ENCODE measurements around the gene GLT1D1.
A peak's percentile ranks its signal among the peaks of the same experiment; 100 is the strongest.

Gene GLT1D1

DNA sequence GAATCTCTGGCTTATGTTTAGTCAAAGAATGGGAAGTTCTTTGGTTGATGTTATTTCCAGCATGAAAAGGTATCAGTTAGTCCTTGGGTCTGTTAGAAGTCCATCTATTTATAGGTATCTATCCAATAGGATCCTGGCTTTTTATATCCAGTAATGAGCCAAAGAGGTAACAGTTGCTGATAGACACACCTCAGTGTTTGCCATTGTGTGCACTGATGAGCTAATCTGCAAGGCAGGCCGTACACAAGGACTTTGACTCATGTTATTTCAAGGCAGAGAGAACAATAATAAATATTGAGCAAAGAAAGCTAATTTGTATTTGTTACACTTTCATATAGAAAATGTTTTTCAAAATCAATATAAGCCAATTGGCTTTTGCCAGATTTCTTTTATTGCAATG is 56.4 kb downstream of the GLT1D1 start:
- TF ChIP-seq GATA2 (IDR thresholded peaks at IDR 0.05; ENCODE audit: low read depth, low read length) (no peak), GATA3 (IDR thresholded peaks at IDR 0.05; ENCODE audit: low read depth, low read length) (no peak)

DNA sequence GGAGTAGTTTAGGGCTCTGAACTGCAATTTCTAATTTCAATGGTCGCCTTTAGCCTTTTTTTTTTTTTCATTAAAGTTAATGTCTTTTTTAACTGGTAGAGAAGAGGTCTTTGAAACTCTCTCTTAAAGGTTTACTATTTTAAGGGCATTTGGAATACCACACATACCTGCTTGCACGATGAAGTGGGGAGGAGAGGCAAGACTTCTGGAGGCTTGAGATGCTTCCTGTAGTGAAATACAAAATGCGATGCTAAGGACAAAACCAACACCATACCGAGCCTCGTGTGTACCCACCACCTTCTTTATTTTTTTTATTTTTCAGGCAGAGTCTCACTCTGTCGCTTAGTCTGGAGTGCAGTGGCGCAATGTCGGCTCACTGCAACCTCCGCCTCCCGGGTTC is 57.4 kb downstream of the GLT1D1 start:
- TF ChIP-seq GATA3 (IDR thresholded peaks at IDR 0.05; ENCODE audit: low read depth, low read length) (no peak), GATA2 (IDR thresholded peaks at IDR 0.05; ENCODE audit: low read depth, low read length) (no peak)

DNA sequence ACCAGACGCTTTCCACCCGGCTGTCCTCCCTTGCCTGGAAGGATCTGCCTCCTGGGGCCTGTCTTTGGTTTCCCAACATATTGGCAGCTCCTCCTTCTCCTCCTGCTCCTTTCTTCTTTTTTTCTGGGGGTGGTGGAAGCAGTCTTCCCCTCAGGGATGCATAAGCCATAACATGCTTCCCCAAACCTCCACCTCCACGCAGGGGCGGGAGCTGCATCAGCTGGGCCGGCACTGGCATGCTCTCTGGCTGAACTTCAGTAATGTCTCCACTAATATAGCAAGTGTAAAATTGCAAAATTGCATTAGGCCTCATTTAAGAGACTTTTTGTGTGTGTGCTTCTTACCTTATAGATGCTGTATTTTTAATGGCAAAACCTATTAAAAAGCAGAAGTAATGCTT is 58.6 kb downstream of the GLT1D1 start:
- no peak for TF ChIP-seq GATA3 (IDR thresholded peaks at IDR 0.05; ENCODE audit: low read depth, low read length)
- no peak for TF ChIP-seq GATA2 (IDR thresholded peaks at IDR 0.05; ENCODE audit: low read depth, low read length)

DNA sequence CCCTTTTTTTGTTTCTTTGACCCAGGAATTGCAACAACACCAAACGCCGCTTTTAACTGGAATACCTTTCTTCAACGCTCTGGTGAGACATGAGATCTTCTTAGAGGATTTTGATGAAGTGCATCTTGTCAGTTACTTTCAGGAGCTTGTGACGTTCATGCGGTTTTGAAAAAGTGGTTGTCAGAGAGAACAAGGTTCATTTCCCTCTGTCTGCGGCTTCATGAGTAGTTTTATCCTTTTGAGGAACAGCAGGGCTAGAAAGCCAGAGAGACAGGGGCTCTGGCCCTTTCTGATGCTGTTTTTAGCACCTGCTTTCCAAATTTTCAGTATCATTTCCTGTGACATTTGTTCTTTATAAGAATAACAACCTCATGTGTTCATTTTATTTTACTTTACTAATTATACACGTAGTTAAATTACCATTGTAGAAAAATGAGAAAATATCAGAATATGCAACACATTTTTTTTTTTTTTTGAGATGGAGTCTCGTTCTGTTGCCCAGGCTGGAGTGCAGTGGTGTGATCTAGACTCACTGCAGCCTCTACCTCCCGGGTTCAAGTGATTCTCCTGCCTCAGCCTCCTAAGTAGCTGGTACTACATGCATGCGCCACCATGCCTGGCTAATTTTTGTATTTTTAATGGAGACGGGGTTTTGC is 61.8 kb downstream of the GLT1D1 start:
- TF ChIP-seq GATA3 (IDR thresholded peaks at IDR 0.05; ENCODE audit: low read depth, low read length): no peak
- TF ChIP-seq GATA2 (IDR thresholded peaks at IDR 0.05; ENCODE audit: low read depth, low read length): no peak

DNA sequence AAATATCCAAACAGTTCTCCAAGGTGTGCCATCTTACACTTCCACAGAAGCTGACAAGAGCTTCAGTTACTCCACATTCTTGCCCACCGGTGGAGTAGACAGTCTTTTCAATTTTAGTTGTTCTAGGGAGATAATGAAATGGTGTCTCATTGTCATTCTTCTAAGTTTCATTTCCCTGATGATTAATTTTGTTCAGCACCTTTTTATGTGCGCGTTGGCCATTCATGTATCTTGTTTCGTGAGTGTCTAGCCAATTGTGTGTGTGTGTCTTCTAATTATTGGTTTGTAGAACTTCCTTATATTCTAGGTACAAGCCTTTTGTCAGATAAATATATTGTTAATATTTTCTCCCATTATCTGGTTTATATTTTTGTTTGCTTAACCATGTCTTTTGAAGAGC is 63.1 kb downstream of the GLT1D1 start:
- no peak for TF ChIP-seq GATA3 (IDR thresholded peaks at IDR 0.05; ENCODE audit: low read depth, low read length)
- TF ChIP-seq GATA2 (IDR thresholded peaks at IDR 0.05; ENCODE audit: low read depth, low read length): no peak

DNA sequence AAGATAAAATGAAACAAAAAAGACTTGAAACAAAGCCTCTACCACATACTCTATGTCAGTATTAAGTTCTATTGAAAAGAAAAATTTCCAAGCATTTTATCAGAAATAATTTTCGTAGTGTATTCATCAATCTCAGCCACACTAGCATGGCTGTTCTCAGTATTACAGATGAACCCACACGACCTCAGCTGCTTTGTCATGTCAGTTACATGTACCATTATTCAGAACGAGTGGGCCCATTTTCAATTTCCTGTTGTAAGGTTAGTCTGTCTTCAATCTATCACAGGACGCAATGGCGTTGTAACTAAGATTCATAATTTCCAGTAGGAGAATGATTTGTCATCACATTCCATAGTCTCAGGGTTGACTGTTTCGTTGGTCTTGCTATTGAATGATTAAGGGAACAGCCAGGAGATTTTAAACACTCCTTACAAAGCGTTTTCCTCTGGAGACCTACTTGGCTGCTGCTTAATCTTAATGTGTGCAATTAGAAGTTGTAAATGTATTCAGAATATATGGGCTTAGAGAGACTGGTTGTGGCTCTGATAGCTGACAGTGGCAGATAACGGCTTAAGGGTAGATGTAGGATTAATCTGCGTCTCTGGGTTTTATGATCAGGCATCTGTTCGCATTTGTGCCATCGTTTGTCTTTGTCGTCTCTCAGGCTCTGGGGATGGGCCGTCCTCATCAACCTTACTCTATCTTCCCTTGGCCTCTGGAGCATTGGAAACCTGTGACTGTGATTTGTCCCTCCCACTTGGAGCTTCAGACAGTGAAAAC is 65.4 kb downstream of the GLT1D1 start:
- TF ChIP-seq GATA3 (IDR thresholded peaks at IDR 0.05; ENCODE audit: low read depth, low read length): no peak
- TF ChIP-seq GATA2 (IDR thresholded peaks at IDR 0.05; ENCODE audit: low read depth, low read length): peak; percentile 60; the same call in 1 of the 2 replicates

DNA sequence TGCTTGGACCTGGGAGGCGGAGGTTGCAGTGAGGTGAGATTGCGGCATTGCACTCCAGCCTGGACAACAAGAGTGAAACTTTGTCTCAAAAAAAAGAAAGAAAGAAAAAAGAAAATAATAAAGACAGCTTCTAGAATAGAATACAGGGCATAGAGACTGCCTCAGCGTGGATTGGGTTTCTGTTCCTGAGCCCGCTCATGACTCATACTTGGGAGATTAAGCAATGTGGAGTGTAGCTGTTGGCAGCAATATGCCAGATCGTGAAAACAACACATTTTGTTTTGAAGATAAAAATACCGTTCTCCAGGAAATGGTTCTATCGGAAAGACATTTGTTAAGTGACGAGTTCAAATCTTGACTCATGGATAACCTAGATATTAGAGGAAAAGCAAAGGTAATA is 67.2 kb downstream of the GLT1D1 start:
- no peak for TF ChIP-seq GATA2 (IDR thresholded peaks at IDR 0.05; ENCODE audit: low read depth, low read length)
- TF ChIP-seq GATA3 (IDR thresholded peaks at IDR 0.05; ENCODE audit: low read depth, low read length): no peak

DNA sequence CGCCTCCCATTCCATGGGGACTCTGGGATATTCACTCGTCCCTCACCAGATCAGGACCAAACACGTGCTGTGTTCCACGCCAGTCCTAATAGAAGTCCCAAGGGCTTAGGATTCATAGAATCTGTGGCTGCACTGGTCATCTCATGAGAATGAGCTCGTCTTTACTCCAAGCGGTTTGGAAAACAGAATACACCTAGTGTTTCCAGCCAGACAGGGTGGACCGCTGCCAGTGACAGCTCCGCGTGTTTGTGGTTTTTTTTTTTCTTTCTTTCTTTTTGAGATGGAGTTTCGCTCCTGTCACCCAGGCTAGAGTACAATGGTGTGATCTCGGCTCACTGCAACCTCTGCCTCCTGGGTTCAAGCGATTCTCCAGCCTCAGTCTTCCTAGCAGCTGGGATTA is 75.1 kb downstream of the GLT1D1 start:
- no peak for TF ChIP-seq GATA3 (IDR thresholded peaks at IDR 0.05; ENCODE audit: low read depth, low read length)

DNA sequence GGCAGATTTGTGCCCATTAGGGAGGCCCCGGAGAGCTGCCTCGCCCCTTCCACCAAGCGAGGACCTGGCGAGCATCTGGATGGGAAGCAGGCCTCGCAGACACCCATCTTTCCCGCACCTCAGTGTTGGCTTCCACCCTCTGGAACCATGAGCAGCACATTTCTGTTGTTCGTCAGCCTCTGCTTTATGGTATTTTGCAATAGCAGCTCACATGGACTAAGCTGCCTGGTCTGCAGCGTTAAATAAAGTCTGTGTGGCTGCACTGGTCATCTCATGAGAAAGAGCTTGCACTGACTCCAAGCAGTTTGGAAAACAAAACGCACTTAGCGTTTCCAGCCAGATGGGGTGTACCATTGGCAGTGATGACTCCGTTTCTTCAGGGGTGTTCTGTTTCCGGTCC is 75.8 kb downstream of the GLT1D1 start:
- TF ChIP-seq GATA3 (IDR thresholded peaks at IDR 0.05; ENCODE audit: low read depth, low read length): no peak
- TF ChIP-seq GATA2 (IDR thresholded peaks at IDR 0.05; ENCODE audit: low read depth, low read length): no peak

DNA sequence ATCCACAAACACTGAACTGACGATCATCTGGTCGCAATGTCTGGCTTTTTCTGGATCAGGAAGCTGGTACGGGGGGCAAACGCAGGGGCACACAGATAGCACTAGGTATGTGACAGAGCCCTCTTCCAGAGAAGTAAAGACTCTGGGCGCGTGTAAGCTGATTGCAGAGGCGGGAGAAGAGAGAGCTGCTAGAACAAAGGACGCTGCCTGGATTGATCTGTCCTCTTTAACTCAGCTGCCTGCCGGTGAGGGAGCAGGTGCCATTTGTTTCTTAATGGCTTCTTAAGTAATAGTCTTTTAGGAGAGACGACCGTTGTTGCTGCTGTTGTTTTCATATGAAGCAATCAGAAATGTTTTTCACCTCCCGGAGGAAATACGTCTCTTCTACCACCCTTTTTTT is 77.3 kb downstream of the GLT1D1 start:
- TF ChIP-seq GATA2 (IDR thresholded peaks at IDR 0.05; ENCODE audit: low read depth, low read length): no peak
- TF ChIP-seq GATA3 (IDR thresholded peaks at IDR 0.05; ENCODE audit: low read depth, low read length): no peak

DNA sequence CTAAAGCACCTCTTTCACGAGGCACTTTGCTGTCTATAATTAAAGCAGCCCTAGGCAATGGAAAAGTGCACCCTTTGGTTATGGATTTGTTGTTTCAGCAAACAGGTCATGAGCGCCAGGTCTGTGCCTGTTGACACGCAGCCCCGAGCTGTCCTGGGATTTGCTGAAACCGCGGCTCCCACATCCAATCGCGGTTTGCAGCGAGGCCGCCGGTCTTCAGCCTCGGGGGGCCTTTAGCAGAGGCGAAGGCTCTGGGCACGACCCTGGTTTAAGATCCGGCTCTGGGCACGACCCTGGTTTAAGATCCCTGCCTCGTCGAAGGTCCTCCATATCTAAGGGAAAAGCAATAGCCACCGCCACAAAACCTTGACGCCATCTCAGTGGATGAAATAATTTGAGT is 79.2 kb downstream of the GLT1D1 start:
- no peak for TF ChIP-seq GATA3 (IDR thresholded peaks at IDR 0.05; ENCODE audit: low read depth, low read length)
- no peak for TF ChIP-seq GATA2 (IDR thresholded peaks at IDR 0.05; ENCODE audit: low read depth, low read length)

DNA sequence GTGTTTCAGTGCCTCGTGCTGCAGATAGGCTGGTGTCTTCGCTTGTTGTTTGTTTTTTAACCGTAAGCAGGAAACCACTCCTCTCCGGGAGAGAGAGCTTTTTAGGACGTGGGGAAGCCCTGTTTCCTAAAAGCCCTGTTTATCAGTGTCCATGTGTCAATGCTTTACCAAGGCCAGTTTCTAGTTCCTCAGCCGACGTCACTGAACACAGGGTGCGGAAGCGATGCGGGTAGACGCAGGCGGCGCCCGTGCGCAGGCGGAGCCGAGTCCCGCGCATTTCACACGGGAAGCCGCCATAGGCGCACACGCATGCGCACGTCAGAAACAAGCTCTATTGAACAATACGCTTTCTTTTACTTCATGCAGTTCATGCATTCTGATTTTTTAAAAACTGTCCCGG is 79.8 kb downstream of the GLT1D1 start:
- no peak for TF ChIP-seq GATA2 (IDR thresholded peaks at IDR 0.05; ENCODE audit: low read depth, low read length)

DNA sequence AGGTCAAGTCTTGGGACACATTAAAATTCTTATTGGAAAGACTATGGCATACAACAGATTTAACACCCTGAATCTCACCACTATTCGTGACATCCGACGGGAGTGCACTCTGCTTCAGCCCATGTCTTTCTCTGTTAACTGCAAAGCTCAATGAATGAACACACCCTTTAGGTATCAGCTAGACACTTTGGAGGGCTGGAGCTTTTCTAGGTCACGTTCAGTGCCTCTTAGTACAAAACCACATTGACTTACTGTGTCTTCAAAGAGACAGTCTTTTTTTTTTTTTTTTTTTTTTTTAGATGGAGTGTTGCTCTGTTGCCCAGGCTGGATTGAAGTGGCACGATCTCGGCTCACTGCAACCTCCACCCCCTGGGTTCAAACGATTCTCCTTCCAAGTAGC is 80.6 kb downstream of the GLT1D1 start:
- TF ChIP-seq GATA2 (IDR thresholded peaks at IDR 0.05; ENCODE audit: low read depth, low read length) (no peak), GATA3 (IDR thresholded peaks at IDR 0.05; ENCODE audit: low read depth, low read length) (no peak)

DNA sequence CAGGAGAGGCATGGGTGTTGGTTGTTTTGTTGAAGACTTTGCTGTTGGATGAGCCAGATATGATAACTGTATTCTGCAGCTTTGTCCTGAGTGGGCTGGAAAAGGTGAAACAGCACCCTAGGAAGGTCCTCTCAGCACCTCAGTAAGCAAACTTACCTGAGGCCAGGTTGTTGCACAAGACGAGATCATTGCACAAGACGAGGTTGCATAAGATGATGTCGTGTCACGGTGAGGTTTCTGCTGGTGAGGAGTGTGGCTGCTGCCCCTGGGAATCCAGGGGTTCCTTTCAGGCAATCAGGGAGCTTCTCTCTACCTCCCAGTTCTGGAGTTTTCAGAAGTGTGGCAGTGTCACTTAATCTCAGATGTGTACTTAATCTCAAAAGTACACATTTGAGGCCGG is 85.6 kb downstream of the GLT1D1 start:
- no peak for TF ChIP-seq GATA2 (IDR thresholded peaks at IDR 0.05; ENCODE audit: low read depth, low read length)
- TF ChIP-seq GATA3 (IDR thresholded peaks at IDR 0.05; ENCODE audit: low read depth, low read length): no peak

DNA sequence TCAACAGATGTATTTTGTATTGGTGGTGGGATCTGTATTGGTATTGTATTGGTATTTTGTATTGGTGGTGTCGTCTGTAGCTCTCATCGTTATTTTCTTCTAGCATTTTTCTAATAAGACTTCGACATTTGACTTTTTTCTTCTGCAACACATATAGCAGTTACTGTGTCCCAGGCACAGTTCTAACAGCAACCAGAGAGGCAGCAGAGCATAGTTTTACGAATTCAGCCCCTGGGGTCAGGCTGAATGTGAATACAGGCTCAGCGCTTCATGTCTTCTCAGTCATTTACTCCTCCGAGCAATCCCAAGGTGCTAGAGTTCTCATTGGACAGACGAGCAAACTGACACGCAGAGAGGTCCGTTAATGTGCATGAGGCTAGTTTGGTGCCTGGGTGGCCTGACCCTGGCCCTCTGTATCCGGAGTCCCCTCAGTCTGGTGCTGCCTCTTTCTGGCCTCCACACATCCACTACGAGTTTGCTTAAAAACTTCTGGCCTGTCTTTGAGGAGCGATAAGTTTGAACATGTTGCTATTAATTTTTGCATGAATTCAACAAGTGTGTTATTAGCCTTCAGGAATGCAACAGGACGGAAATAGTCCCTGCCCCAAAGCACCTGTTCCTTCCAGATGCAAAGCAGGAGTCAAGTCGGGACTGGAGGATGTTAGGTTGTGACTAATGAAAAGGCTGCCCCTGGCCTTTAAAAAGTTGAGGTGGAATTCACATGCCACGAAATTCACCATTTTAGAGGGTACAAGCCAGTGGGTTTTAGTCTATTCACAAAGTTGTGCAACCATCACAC is 87.0 kb downstream of the GLT1D1 start:
- TF ChIP-seq GATA2 (IDR thresholded peaks at IDR 0.05; ENCODE audit: low read depth, low read length) (no peak), GATA3 (IDR thresholded peaks at IDR 0.05; ENCODE audit: low read depth, low read length) (no peak)
